HepG2 (cell line): ENCODE data around the gene NTF3. TPM values are rescaled to one million over a fixed set of nuclear protein-coding genes. Genes with fewer than 3 reads are reported as not detected.

Source experiments
- ATAC-seq: fragments of 200-7000 bp; cut with Tn5 transposase; 3 replicates; pipeline ENCODE4 v1.9.1; 2020; ENCODE audit warnings: mild to moderate bottlenecking, moderate library complexity
- BruUV-seq: library from RNA; stranded (reverse); fragments of 400-500 nt; replicated peaks from 2 replicates; lab custom pipeline; 2021; lab: Mats Ljungman, UMichigan
- CTCF ChIA-PET: fragments of 300-600 bp; formaldehyde crosslinking; extraction: SDS; loops from one replicate; lab custom pipeline; 2021; ENCODE audit warnings: low total read pairs, inconsistent platforms, low intra/inter-chr PET ratio; lab: Yijun Ruan, JAX
- POLR2A ChIA-PET: fragments of 350-600 bp; sonication (Branson Sonifier 250); formaldehyde crosslinking; loops from one replicate; lab custom pipeline; 2020; ENCODE audit warnings: antibody characterized with exemption, inconsistent platforms; lab: Yijun Ruan, JAX
- DNase-seq: peaks from one replicate; pipeline ENCODE4 v3.0.0-alpha.2; 2015; ENCODE audit warnings: low spot score
- FAIRE-seq: peaks from 3 replicates; lab custom pipeline; 2011; peaks lifted over from hg19 to GRCh38; lab: Jason Lieb, UNC
- H2AFZ ChIP-seq: one replicate; pipeline ENCODE4 v1.6.1; 2011; ENCODE audit warnings: low read length, inconsistent platforms
- H3K27ac ChIP-seq: fragments of 300-600 bp; 3 replicates; pipeline ENCODE4 v1.8.0; 2011; ENCODE audit warnings: mixed run types, mild to moderate bottlenecking, mixed read lengths, low read length, inconsistent platforms; ENCODE audit not compliant: insufficient read depth; ENCODE audit errors: extremely low read length
- H3K27me3 ChIP-seq, 2 experiments: fragments of 200-600 bp in 1 of 2; 2 replicates in 1 of 2; 3 replicates in 1 of 2; pipeline versions ENCODE4 v1.6.0 to v1.8.0; 2011; ENCODE audit warnings: low read length in 2 of 2, mild to moderate bottlenecking in 2 of 2, moderate library complexity in 2 of 2, inconsistent platforms in 1 of 2; ENCODE audit not compliant: insufficient read depth in 2 of 2, control insufficient read depth in 1 of 2
- H3K36me3 ChIP-seq, 2 experiments: fragments of 200-600 bp in 1 of 2; replicated peaks in 1 of 2; 2 replicates in 1 of 2; 3 replicates in 1 of 2; pipeline versions ENCODE4 v1.5.1 to v1.8.0; 2011; ENCODE audit warnings: low read length in 2 of 2, inconsistent platforms in 1 of 2; ENCODE audit not compliant: insufficient read depth in 2 of 2, control insufficient read depth in 1 of 2
- H3K4me1 ChIP-seq: 2 replicates; pipeline ENCODE4 v1.5.1; 2012; ENCODE audit warnings: low read length, inconsistent platforms; ENCODE audit not compliant: insufficient read depth
- H3K4me2 ChIP-seq: 2 replicates; pipeline ENCODE4 v1.6.0; 2011; ENCODE audit warnings: low read depth, low read length, inconsistent platforms
- H3K4me3 ChIP-seq, 3 experiments: fragments of 200-600 bp in 1 of 3; sonication (generic), shearing (Covaris generic) in 1 of 3; replicated peaks in 1 of 3; 2 replicates each; pipeline ENCODE4 v1.5.1; 2011 to 2016; ENCODE audit warnings: low read length in 3 of 3, inconsistent platforms in 2 of 3, low read depth in 2 of 3, mild to moderate bottlenecking in 2 of 3, control low read depth in 1 of 3, mixed read lengths in 1 of 3; ENCODE audit not compliant: insufficient read depth in 1 of 3
- H3K79me2 ChIP-seq: one replicate; pipeline ENCODE4 v1.6.1; 2011; ENCODE audit warnings: low read length, inconsistent platforms; ENCODE audit not compliant: insufficient read depth
- H3K9ac ChIP-seq: 2 replicates; pipeline ENCODE4 v1.6.0; 2011; ENCODE audit warnings: mild to moderate bottlenecking, low read depth, low read length, inconsistent platforms; ENCODE audit not compliant: insufficient read depth
- H3K9me3 ChIP-seq: 2 replicates; pipeline ENCODE4 v1.5.1; 2012; ENCODE audit warnings: mild to moderate bottlenecking, low read length
- H4K20me1 ChIP-seq: 2 replicates; pipeline ENCODE4 v1.6.0; 2011; ENCODE audit warnings: inconsistent platforms, mild to moderate bottlenecking, low read length, moderate library complexity; ENCODE audit not compliant: insufficient read depth
- ATF1 ChIP-seq: IDR thresholded peaks from 2 replicates; pipeline ENCODE4 v1.6.1; 2016; ENCODE audit warnings: mild to moderate bottlenecking, control low read depth
- ATF4 ChIP-seq, 2 experiments: fragments of 450-650 bp in 1 of 2; sonication (generic) in 1 of 2; formaldehyde crosslinking; IDR thresholded peaks; 2 replicates each; pipeline versions ENCODE4 v1.5.0 to v1.8.0; 2020 to 2022; ENCODE audit warnings: mild to moderate bottlenecking in 1 of 2, missing genetic modification reagents in 1 of 2
- GATAD2A ChIP-seq: IDR thresholded peaks from 2 replicates; pipeline ENCODE4 v1.6.1; 2016
- KAT8 ChIP-seq: IDR thresholded peaks from 2 replicates; pipeline ENCODE4 v1.6.1; 2016; ENCODE audit warnings: missing genetic modification reagents, missing compliant biosample characterization
- NCOA1 ChIP-seq: sonication (generic); formaldehyde crosslinking; IDR thresholded peaks from 2 replicates; pipeline ENCODE4 v1.9.0; 2021; ENCODE audit warnings: missing genetic modification reagents
- PHF21A ChIP-seq: sonication (generic); formaldehyde crosslinking; IDR thresholded peaks from 2 replicates; pipeline ENCODE4 v1.5.0; 2020; ENCODE audit warnings: mild to moderate bottlenecking, missing genetic modification reagents
- SMAD9 ChIP-seq: sonication (generic); formaldehyde crosslinking; IDR thresholded peaks from 2 replicates; pipeline ENCODE4 v1.5.1; 2020; ENCODE audit warnings: mild to moderate bottlenecking, missing genetic modification reagents
- SRF ChIP-seq: IDR thresholded peaks from 2 replicates; pipeline ENCODE4 v1.6.1; 2011; ENCODE audit warnings: mild to moderate bottlenecking, low read depth, low read length, moderate library complexity
- STAT6 ChIP-seq: sonication (generic); formaldehyde crosslinking; IDR thresholded peaks from 2 replicates; pipeline ENCODE4 v1.4.0; 2020; ENCODE audit warnings: missing genetic modification reagents, mild to moderate bottlenecking, borderline replicate concordance
- SUZ12 ChIP-seq: fragments of 150-350 bp; IDR thresholded peaks from 2 replicates; pipeline ENCODE4 v1.6.1; 2014; ENCODE audit warnings: low read depth, low read length
- THAP8 ChIP-seq: sonication (generic); formaldehyde crosslinking; IDR thresholded peaks from 2 replicates; pipeline ENCODE4 v1.5.1; 2020; ENCODE audit warnings: missing genetic modification reagents, mild to moderate bottlenecking, borderline replicate concordance
- ZBTB26 ChIP-seq: IDR thresholded peaks from 2 replicates; pipeline ENCODE4 v1.6.1; 2016; ENCODE audit warnings: missing compliant biosample characterization, missing genetic modification reagents, borderline replicate concordance
- ZBTB46 ChIP-seq: sonication (generic); formaldehyde crosslinking; IDR thresholded peaks from 2 replicates; pipeline ENCODE4 v1.4.0; 2020; ENCODE audit warnings: mild to moderate bottlenecking, missing genetic modification reagents, borderline replicate concordance
- ZBTB7B ChIP-seq: sonication (generic); formaldehyde crosslinking; IDR thresholded peaks from 2 replicates; pipeline ENCODE4 v1.4.0; 2020; ENCODE audit warnings: missing genetic modification reagents
- ZFP41 ChIP-seq: sonication (generic); formaldehyde crosslinking; IDR thresholded peaks from 2 replicates; pipeline ENCODE4 v1.4.0; 2020; ENCODE audit warnings: mild to moderate bottlenecking, missing genetic modification reagents, borderline replicate concordance
- ZNF253 ChIP-seq: sonication (generic); formaldehyde crosslinking; IDR thresholded peaks from 2 replicates; pipeline ENCODE4 v1.8.0; 2022; ENCODE audit warnings: mild to moderate bottlenecking, missing genetic modification reagents, borderline replicate concordance
- ZNF605 ChIP-seq: sonication (generic); formaldehyde crosslinking; IDR thresholded peaks from 2 replicates; pipeline ENCODE4 v1.8.0; 2022; ENCODE audit warnings: mild to moderate bottlenecking, missing genetic modification reagents
- ZNF761 ChIP-seq: sonication (generic); formaldehyde crosslinking; conservative IDR thresholded peaks from 2 replicates; pipeline ENCODE4 v1.4.0; 2020; ENCODE audit warnings: mild to moderate bottlenecking, missing genetic modification reagents
- WGBS: methylation state at CpG from one replicate; pipeline ENCODE4 v1.1.6; 2017; ENCODE audit warnings: low lambda C conversion rate; 5-methylcytosine and 5-hydroxymethylcytosine counted together
- in situ Hi-C: cut with HindIII; loops from 2 replicates; pipeline ENCODE4 v1.10.0; 2017; ENCODE audit warnings: low pct_unique_long_range_greater_than_20kb; ENCODE audit not compliant: extremely low pct_ligation_motif_present
- intact Hi-C: fragments of 100-400 bp; cut with micrococcal nuclease; formaldehyde crosslinking; loops from one replicate; pipeline ENCODE4 v1.10.0; 2022; ENCODE audit not compliant: unreplicated experiment
- polyA plus RNA-seq, 8 experiments: library from polyadenylated mRNA; depleted of rRNA in 3 of 8; stranded (reverse) in 7 of 8; unstranded in 1 of 8; fragments of >200 nt; fragmentation: Illumina TruSeq in 4 of 8; extraction: Trizol in 4 of 8; gene quantifications; 2 replicates each; pipeline versions ENCODE4 v1.2.1 to v1.2.3, GENCODE V29; 2011 to 2016; ENCODE audit warnings: low read depth in 4 of 8, missing spikeins in 1 of 8, mixed read lengths in 1 of 8; ENCODE audit not compliant: insufficient read depth in 1 of 8
- total RNA-seq, 5 experiments: library from RNA; depleted of rRNA; stranded (reverse); fragments of >200 nt; fragmentation: Illumina TruSeq; extraction: Trizol; gene quantifications; 2 replicates each; pipeline ENCODE4 v1.2.3, GENCODE V29; 2016; ENCODE audit warnings: low read depth in 1 of 5

NTF3 gene
- total and polyA plus RNA-seq, 2 of the 13 experiments (the other 11 are each of a cell fraction or from before 2014, with no cell fraction given), result not detected

- no TSS peak for BruUV-seq
- H3K36me3 ChIP-seq, result no peaks in the 10 kb centered on the region
- no peaks in the 10 kb centered on the region for H3K79me2 ChIP-seq
- H3K4me2 ChIP-seq, result no peak overlapping the region
- no peaks in the 10 kb centered on the region for H4K20me1 ChIP-seq
- no peaks in the 10 kb centered on the region for H3K4me1 ChIP-seq
- H3K27ac ChIP-seq, result no peak overlapping the region
- 0% methylated on average over 2 of the region's 2 CpGs for WGBS
- no peak overlapping the region for H2AFZ ChIP-seq
- DNase-seq (no peak), ATAC-seq (no peak), FAIRE-seq (no peak)
- H3K4me3 ChIP-seq, result no peak overlapping the region
- in situ Hi-C loops, result no loop called here
- intact Hi-C loops, result no loop called here
- H3K9me3 ChIP-seq, result no peaks in the 10 kb centered on the region
- H3K9ac ChIP-seq, result no peak overlapping the region
- H3K27me3 ChIP-seq, result 0 out of 5 replicates have a peak, but pooled peaks cover 0 to 4% of the 10 kb centered on the region in 2 experiments
- POLR2A ChIA-PET, result no interaction called here
- CTCF ChIA-PET, result no interaction called here
- TF ChIP-seq GATAD2A (CRISPR knock-in tag) (no peak), ZFP41 (CRISPR knock-in tag) (no peak), ZBTB46 (CRISPR knock-in tag) (no peak), SRF (no peak), ZNF253 (CRISPR knock-in tag) (no peak), PHF21A (no peak), STAT6 (no peak), ZNF605 (CRISPR knock-in tag) (no peak), ZBTB26 (CRISPR knock-in tag) (no peak), SUZ12 (no peak), THAP8 (CRISPR knock-in tag) (no peak), NCOA1 (CRISPR knock-in tag) (no peak), ATF4 (CRISPR knock-in tag; IDR thresholded peaks at IDR 0.05) (no peak), SMAD9 (CRISPR knock-in tag) (no peak), ZNF761 (CRISPR knock-in tag) (no peak), ATF1 (CRISPR knock-in tag) (no peak), ZBTB7B (CRISPR knock-in tag) (no peak), KAT8 (CRISPR knock-in tag) (no peak)
- TF ChIP-seq, all 625 proteins: peak for 0
These were observed 32.6 kb upstream of the NTF3 start for GRCh38 chr12:5399266-5399665.
